ENCODE measurements around the gene SF3B1. TPM values are rescaled to one million over a fixed set of nuclear protein-coding genes. Genes with fewer than 3 reads are reported as not detected.
"Not testable (repeated sequence)": the region's sequence is repeated elsewhere in the genome, so short reads cannot be mapped to it uniquely, and the experiment has no call there.

Gene SF3B1
- total RNA-seq, 1 donor from 2014 or later, result 113 TPM

DNA sequence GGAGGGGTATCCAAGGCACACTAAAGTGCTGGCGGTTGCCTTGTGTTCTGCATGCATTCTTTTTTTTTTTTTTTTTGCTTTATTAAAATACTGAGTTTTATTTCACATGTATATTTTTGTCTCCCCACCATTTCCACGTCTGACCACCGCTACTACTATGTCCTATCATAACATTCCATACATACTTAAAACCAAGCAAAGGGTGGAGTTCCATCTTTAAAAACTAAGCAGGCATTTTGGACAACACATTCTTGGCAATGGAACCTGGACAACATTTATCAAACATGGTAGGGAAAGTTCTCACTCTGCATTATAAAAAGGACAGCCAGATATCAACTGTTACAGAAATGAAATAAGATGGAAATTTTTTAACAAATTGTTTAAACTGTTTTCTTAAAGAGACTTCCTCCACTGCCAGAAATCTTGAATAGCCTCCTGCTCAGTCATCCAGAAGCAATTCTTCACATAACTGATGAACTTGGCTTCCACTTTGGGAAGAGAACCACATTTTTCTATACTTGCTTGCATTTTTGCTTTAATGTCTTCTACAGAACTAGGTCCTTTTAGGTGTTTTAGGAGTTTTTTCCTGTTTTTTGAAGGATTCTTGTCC is 55.4 kb downstream of the SF3B1 start:
- ATAC-seq, result not testable (repeated sequence)

- peak; percentile 70 for ATAC-seq
Measured at GRCh38 chr2:197378494-197379307, 56.1 kb downstream of the SF3B1 start.

GRCh38 chr2:197378086-197378485 is 56.7 kb downstream of the SF3B1 start:
- ATAC-seq, result no peak

DNA sequence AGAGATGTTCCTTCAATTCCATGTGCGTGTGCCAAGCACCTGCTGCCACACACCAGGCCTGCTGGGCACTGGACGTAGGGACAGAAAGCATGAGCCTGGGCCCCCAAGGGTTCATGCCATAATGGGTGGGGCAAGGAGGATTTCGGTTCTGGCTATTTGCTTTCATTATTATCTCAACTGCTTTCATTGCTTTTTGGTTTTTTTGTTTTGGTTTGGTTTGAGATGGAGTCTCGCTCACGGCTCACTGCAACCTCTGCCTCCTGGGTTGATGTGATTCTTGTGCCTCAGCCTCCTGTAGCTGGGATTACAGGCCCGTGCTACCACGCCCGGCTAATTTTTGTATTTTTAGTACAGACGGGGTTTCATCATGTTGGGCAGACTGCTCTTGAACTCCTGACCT is 57.2 kb downstream of the SF3B1 start:
- ATAC-seq, result no peak

DNA sequence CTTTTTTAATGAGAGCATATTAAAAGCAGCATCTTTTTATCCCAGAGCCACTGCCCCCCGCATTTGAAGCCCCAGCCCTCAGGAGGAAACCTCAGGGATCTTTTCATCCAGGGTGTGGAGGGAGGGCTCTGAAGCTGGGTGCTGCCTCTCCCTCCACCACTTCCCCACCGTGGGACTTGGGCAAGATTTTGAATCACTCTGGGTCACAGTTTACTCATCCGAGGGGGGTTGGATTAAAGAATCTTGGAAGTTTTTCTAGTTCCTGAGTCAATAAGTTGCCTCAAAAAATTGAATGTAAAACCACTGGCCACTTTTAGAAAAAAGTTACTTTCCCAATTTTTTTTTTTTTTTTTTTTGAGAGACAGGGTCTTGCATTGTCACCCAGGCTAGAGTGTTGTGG is 62.2 kb downstream of the SF3B1 start:
- no peak for ATAC-seq

- not testable (repeated sequence) for ATAC-seq
Measured at GRCh38 chr2:197370664-197371063, 64.2 kb downstream of the SF3B1 start.

- ATAC-seq, result no peak
Measured at GRCh38 chr2:197369933-197370320, 64.9 kb downstream of the SF3B1 start.

- no peak for ATAC-seq
Measured at GRCh38 chr2:197369228-197369932, 65.4 kb downstream of the SF3B1 start.

DNA sequence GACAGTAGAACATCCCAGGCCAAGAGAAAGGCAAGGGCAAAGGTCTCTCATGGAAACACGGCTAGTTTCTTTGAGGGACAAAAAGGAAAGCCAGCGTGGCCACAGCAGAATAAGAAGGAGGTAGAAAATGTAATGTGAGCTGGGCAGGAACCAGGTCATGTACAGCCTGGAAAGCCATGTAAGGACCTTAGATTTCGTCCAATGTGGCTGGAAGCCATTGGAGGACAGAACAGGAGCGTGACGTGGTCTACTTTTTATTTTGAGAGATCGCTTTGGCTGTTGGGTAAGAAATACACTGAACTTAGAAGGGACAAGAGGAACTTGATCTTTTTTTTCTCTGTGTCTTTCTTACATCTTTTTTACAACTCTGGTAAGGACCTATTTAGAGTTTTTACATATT is 66.4 kb downstream of the SF3B1 start:
- ATAC-seq, result no peak

- ATAC-seq, result no peak
Measured at GRCh38 chr2:197363998-197364397, 70.8 kb downstream of the SF3B1 start.

GRCh38 chr2:197360744-197361156 is 74.1 kb downstream of the SF3B1 start:
- no peak for ATAC-seq

DNA sequence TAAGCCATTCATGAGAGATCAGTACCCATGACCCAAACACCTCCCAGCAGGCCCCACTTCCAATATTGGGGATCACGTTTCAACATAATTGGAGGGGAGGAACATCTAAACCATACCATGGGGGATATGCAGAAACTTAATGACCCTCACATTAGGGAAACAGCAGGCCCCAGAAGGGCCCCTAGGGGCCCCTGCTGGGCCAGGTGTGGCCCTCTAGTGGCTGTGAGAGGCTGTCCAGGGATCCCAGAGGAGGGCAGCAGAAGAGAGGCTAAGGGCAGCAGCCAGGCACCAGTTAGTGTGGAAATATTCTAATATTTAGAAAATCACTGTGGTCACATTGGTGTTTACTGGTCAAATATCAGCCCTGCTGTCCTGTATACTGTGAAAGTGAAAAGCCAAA is 75.0 kb downstream of the SF3B1 start:
- ATAC-seq, result no peak

- ATAC-seq, result no peak
Measured at GRCh38 chr2:197358931-197359330, 75.9 kb downstream of the SF3B1 start.

DNA sequence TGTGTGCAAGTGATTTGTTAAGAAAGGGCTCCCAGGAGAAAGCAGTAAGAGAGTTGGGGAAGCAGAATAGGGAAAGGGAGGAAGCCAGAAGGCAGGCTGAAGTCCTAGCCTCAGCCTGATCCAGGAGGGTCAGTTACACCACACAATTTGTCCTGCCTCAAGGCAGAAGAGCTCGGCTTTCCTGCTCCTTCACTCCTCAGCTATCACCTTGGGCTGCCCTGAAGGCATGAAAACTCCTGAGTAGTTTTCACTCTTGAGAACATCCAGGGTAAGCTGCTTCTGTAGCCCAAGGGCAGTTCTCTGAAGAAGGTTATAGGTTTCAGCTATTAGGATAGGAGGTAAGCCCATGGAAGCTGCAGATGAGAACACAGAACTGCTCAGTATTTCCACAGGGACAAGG is 76.8 kb downstream of the SF3B1 start:
- no peak for ATAC-seq

DNA sequence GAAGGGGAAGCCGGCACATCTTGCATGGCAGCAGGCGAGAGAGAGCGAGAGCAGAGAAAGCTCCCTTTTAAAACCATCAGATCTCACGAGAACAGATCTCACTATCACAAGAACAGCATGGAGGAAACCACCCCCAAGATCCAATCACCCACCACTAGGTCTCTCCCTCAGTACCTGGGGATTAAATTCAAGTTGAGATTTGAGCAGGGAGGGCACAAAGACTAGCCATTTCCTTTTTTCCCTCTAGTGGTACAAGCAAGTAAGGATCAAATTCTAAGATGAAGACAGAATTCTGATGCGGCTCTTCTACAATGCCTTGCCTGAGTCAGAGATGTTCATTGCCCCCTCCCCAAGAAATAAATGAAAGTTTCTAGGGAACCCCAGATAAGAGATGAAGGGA is 78.7 kb downstream of the SF3B1 start:
- ATAC-seq, result no peak

DNA sequence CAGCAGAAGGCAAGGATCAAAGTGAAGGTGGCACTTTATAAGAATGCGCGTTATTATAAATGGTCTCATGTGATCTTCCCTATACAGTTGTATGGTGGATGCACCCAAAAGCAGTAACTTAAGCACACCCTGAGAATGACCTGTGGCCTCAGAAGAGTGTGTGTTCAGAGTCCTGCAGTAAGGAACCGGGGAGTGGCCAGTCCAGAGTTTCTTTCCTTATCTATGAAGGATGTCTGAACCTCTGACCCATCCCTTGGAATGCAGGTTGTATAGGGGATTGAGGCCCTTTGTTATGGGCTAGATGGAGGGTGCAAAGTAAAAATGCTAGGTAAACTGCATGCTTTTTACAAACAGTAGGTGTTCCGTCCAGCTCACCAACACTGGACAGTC is 80.7 kb downstream of the SF3B1 start:
- no peak for ATAC-seq

- no peak for ATAC-seq
Measured at GRCh38 chr2:197353393-197354168, 81.2 kb downstream of the SF3B1 start.

GRCh38 chr2:197349699-197350098 is 85.1 kb downstream of the SF3B1 start:
- no peak for ATAC-seq

DNA sequence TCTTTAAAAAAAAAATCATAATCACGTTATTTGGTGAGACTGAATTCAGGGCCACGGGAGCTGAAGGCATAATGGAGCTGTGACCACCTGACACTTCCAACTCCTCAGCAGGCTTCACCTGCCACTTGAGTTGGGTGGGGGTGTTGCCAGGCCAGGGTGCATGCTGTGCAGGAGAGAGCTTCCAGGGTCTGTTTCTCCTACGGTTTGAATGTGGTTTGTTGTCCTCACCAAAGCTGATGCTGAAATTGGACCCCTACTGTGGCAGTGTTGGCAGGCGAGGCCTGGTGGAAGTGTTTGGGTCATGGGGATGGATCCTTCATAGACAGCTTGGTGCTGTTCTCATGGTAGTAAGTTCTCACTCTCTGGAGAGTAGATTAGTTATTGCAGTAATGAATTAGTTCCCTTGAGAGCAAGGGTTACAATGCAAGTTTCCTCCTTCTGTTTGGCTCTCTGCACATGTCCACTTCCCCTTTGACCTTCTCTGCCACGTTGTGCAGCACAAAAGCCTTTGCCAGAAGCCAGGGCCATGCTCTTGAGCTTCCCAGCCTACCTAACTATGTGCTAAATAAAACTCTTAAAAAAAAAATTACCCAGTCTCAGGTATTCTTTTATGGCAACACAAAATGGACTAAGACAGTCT is 86.0 kb downstream of the SF3B1 start:
- ATAC-seq, result no peak

DNA sequence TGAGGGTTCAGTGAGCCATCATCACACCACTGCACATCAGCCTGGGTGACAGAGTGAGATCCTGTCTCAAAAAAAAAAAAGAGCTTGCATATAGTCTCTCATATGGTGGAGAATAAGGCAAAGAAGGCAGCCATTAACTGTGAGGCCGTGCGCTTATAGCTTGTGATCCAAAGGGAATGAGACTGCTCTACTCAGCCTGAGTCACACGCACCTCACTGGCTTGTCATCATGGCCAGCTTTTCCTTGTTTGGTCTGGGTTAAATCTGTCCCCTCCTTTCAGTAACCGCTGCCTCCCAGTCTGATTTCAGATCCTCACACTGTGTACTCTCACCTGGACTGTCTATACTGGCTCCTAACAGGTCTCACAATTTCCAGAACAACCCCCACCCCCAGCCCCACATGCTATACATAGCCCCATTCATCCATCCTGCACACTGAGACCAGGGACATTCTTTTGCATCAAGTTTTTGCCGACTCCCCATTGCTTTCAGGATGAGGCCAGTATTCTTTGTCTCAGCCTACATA is 88.9 kb downstream of the SF3B1 start:
- ATAC-seq, result no peak

DNA sequence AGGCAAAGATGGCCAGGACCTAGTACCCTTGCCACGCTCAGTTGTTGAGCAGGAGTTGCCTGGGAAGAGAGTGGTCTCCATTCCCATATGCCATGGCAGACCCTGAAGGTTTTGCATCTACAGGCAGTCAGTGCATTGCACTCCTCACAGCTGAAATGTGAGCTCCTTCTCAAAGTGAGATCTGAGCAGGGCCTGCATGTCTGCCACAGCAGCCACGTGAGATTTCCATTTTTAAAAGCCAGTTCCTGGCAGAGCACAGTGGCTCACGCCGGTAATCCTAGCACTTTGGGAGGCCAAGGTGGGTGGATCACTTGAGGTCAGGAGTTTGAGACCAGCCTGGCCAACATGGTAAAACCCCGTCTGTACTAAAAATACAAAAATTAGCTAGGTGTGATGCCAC is 90.9 kb downstream of the SF3B1 start:
- ATAC-seq, result not testable (repeated sequence)

DNA sequence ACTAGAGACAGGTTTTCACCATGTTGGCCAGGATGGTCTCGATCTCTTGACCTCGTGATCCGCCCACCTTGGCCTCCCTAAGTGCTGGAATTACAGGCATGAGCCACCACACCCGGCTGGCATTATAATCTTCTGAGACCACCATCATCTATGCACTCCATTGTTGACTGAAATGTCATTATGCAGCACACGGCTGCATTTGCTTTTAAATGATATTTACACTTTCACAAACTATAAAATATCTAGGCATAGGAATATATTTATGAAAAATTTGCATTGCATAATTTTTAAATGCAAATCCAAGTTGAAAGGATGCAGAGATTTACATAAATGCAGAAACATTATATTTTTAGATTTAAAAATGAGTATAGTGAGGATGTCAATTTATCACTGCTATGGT is 94.2 kb downstream of the SF3B1 start:
- ATAC-seq, result no peak
